Measurements from ENCODE around the gene SERPINB1.

SERPINB1 gene

DNA sequence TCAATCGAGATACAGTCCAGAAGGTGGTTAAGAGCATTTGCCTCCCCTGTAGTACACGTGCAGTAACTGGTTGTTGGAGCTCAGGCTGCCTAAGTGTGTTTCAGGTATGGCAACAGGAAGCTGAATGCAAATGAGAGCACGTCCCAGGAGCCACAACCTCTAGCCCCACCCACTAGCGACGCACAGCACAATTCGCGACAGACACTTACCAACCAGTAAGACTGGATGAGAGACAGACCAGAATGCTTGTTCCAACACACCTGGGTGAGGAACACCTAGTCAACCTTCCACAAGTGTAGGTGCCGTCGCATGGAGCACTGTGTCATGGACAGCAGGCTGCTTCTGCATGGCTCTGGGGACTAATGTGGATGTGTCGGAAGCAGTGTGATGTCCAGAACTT is 7.2 kb upstream of the SERPINB1 start:
- no peak for DNase-seq (ENCODE audit: low spot score)

- no peak for DNase-seq (ENCODE audit: low spot score)
Observed at GRCh38 chr6:2845880-2846208, 4.2 kb upstream of the SERPINB1 start.

GRCh38 chr6:2844008-2844407 is 2.3 kb upstream of the SERPINB1 start:
- no peak for DNase-seq (ENCODE audit: low spot score)

- no peak for DNase-seq (ENCODE audit: low spot score)
Observed at GRCh38 chr6:2843138-2843740, 1.6 kb upstream of the SERPINB1 start.

GRCh38 chr6:2842139-2842552 is 483 bp upstream of the SERPINB1 start:
- DNase-seq (ENCODE audit: low spot score) = no peak

DNA sequence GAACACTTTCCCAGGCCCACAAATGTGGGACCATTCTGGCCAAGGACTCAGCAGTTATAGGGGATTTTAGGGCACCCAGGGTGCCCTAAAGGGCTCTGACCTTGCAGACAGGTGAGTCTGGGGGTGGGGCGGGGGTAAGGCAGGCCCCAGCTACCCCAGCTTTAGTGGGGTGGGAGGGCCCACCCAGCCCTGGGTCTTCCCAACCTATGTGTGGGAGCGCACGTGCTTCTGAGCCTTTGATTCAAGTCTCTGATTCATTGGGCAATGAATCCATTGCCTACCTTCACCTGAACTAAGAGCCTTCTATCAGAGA is 958 bp downstream of the SERPINB1 start:
- no peak for DNase-seq (ENCODE audit: low spot score)

DNA sequence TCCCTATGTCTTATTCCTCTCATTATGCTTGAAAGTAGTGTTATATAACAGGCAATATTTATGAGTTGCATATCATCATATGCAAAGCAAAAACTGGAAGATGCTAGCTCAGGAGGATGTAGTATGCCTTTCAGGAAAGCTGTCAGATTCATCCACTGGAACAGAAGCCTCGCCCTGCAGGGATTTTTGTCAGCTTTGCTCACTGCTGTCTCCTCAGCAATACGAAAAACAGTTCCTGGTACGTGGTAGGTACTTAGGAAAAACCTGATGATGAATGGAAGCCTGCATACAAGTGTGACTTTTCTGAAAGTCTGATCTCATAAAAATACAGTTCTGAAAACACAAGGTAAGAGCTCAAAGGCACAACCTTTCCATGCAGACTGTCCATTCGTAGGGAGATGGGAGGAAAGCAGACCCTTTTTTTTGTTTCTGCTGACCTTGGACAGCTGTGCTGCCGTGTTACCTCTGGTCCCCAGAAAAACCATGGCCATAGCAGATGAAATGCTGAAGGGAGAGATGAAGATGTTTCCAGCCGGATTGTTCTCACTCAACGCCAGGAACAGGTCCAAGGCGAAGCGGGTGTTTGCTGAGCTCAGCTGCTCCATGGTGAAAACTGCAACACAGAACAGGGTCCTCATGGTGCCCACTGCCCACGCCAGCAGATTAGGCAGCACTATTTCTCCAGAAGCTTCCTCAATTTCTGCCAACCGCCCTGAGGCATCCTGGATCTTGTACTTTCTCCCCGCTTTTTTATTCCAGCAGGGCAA is 1.5 kb downstream of the SERPINB1 start:
- peak; percentile 27 for DNase-seq (ENCODE audit: low spot score)

DNA sequence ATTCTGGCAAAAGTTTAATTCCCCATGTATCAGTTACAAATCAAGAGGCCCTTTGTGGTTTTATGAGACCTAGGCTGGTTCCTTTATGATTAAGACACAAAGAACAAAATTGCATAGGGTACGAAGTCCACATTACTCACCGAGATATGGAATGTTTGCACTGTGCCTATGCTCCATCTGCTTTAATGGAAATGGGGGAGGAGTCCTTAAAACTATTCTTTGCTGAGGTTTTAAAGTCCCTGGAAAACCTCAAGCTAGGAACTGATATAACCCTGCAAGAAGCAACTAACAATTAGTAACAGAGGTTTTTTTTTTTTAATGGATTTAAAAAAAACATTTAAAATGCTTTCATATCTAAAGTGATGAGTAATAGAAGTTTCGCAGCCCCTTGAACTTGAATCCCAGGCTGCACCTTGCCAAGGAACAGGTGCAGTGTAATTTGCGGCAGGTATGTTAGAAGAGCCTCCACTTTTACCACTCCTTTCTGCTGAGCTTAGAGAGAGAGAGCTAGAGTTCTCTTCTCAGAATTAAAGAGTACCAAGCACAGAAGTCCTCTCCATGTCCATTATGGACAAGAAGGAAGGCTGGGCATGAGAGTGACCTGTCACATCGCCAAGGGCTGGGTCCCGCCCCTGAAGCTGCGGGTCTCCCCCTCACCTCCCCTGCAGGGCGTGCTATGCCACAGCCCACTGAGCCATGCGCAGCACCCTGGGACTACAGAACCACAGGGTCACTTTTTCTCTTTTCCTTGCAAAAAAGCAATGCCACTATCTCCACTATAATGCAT is 2.3 kb downstream of the SERPINB1 start:
- DNase-seq (ENCODE audit: low spot score) = peak; percentile 94

DNA sequence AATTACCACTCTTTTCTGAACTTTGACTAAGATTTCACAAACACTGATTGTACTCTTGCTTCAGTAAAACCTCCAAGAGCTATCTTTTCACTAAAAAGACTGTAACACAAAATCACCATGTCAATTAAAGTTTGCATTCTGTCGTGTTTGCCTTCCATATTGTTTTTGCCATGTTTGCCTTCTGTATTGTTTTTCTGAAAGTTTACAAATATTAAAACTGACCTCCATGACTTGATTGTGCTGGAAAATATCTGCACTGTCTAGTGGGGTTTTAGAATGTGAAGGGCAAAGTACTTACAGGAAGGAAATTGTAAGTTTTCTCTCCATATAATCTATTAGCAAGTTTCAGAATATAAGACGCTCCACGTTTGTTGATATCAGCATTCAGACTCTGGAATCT is 3.4 kb downstream of the SERPINB1 start:
- no peak for DNase-seq (ENCODE audit: low spot score)

DNA sequence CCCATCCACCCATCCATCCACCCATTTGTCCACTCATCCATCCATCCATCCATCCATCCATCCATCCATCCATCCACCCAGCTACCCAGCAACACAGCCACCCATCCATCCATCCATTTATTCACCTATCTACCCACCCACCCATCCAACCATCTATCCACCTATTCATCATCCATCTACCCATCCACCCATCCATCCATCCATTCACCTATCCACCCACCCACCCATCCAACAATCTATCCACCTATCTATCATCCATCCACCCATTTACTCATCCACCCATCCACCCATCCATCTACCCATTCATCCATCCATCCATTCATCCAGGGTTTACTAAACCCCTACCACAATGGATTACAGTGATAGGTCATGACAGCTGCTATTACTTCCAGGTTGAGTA is 7.4 kb downstream of the SERPINB1 start:
- DNase-seq (ENCODE audit: low spot score) = no peak

GRCh38 chr6:2831392-2831791 is 10.3 kb downstream of the SERPINB1 start:
- DNase-seq (ENCODE audit: low spot score) = no peak

- no peak for DNase-seq (ENCODE audit: low spot score)
Observed at GRCh38 chr6:2830183-2830582, 11.5 kb downstream of the SERPINB1 start.

- DNase-seq (ENCODE audit: low spot score) = no peak
Observed at GRCh38 chr6:2829253-2829652, 12.4 kb downstream of the SERPINB1 start.

GRCh38 chr6:2828629-2829028 is 13.0 kb downstream of the SERPINB1 start:
- no peak for DNase-seq (ENCODE audit: low spot score)

GRCh38 chr6:2827142-2827541 is 14.5 kb downstream of the SERPINB1 start:
- DNase-seq (ENCODE audit: low spot score) = no peak

DNA sequence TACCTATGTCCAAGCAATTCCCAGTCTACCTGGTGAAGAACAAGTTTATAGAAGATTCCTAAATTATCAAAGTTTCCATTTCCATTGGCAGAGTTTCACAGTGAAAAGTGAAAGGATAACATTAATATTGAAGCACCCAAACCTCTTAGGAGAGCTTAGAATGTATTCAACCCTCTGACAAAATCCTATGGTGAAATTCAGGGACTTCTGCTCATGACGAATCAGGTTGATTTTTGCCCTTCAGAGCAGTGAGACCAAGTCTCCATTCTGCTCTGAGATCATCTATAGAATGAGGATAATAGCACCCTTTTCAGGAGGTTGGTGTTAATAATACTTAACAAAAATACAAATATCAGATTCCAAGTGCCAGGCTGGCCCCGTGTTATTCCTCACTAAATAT is 15.5 kb downstream of the SERPINB1 start:
- DNase-seq (ENCODE audit: low spot score) = no peak

- peak; percentile 61 for DNase-seq (ENCODE audit: low spot score)
Observed at GRCh38 chr6:2823104-2823850, 18.4 kb downstream of the SERPINB1 start.

DNA sequence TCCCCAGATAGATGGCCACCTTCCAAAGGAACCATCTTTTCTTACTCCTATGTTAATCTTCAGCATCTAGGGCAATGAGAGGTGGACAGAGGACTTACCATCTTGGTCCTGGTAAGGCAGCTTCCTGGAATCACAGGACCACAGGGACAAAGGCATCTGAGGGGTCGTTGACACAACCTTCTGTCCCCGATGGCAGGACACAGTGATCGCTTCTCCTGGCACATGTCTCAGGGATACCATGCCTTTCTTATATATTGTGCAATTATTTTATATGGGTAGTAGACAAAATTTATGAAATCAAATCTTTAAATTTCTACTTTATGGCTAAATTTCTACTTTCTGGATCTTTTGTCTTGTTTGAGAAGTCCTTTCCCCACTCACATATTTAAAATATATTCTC is 20.1 kb downstream of the SERPINB1 start:
- no peak for DNase-seq (ENCODE audit: low spot score)

DNA sequence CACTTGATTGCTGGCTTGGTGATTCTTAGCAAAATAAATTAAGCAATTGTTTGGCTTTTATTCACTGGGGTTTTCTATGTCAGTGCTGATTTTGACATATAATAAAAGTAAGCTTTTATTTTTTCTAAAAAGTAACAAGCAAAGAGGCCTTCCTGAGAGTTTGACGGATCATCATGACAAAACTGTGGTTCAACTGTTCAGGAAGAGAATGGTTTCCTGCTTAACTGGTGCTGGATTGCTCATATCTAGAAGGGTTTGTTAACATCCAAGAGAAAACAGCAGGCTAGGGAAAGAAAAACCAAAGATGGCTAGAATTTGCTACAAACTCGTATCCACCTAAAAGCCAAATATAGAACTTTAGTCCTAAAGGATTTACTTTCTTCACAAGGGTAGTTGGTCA is 21.2 kb downstream of the SERPINB1 start:
- DNase-seq (ENCODE audit: low spot score) = no peak

DNA sequence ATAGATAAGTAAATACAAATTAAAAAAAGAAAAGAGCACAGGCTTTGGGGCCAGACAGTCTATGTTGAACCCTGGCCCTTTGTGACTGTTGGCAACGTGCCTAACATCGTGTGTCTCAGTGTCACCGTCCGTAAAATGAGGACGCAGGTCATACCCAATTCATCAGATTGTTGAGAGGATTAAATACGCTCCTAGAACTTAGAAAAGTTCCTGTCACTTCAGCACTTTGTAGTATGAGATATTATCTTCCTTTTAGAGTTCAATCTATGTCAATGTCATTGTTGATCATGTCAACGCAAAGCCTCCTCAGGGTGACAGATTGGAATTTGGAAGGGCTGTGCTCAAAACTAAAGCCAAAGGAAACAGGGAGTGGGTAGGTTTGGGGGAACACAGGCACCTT is 21.7 kb downstream of the SERPINB1 start:
- no peak for DNase-seq (ENCODE audit: low spot score)

DNA sequence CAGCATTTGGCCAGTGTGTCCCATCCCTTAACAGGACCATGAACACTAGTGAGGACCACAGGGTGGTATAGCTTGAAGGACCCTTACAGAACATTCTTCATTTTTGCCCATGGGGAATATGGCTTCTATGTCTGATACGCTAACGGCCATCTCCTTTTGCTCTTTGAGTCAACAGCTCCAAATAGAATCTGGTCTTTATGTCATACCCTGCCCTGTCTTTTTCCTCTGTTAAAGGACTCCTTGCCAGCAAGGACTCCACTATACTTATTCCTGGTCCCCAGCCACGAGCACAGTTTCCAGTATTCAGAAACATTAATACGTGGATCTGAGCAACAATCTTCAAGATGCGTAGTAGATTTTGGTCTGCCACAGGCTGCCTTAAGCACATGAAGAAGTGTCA is 22.5 kb downstream of the SERPINB1 start:
- DNase-seq (ENCODE audit: low spot score) = no peak

GRCh38 chr6:2818593-2818992 is 23.1 kb downstream of the SERPINB1 start:
- peak; percentile 21 for DNase-seq (ENCODE audit: low spot score)
